Measurements from ENCODE around the gene BTBD3. TPM values are rescaled to one million over a fixed set of nuclear protein-coding genes. Genes with fewer than 3 reads are reported as not detected.

The BTBD3 gene
- polyA plus RNA-seq, 4 donors: 66.5 to 87.4 (median 77.0) TPM

DNA sequence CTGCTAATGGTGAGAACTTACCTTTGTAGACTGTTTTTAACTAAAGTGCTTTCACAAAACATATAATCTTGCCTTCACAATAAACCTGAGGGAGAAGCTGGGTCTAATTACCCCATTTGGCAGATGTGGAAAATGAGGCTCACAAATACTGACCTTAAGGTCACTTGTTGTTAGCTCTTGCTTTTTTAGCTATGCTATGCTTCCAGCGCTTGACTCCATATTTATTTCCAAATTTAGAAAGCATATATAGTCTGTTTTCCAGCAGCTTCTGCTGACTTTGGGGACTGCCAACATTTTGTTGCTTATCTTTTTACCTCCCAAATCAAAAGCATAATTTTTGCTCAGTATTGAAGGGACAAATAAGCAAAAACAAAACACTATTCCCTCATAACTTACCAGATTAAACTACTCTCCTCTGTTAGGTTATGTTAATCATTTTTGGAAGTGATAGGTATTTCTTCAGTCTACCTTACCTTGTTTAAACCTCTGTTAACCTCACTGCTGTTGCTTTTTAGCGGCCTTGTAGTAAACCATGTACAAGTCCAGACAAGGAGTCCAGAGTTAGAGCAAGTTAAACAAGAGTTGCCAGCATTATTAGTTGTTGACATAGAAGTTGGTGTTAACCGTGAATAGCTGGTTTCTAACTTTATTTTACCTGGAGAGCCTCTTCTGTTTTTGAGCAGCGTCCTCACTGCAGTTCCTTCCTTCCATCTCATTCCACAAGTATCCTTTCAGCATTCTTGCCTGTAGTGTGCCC is 4.9 kb upstream of the BTBD3 start:
- DNase-seq (ENCODE audit: low read depth in 4 of 4, low spot score in 3 of 4): no peak

DNA sequence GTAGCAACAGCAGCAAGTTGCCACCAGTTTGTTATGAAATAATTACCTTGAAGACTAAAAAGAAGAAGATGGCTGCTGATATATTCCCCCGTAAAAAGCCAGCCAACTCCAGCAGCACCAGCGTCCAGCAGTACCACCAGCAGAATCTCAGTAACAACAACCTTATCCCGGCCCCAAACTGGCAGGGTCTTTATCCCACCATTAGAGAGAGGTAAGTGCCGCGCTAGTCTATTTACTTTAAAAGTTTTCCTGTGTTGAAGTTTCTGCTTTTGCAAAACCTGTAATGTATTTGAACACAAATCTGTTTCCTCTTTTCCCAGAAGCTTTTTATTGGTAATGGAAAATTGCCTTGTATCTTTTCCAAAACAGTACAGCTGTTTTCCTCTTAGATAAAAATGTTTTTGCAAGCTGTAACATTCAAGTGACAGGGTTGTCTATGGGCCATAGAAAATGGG is 725 bp downstream of the BTBD3 start:
- DNase-seq (ENCODE audit: low read depth in 4 of 4, low spot score in 3 of 4): no peak

DNA sequence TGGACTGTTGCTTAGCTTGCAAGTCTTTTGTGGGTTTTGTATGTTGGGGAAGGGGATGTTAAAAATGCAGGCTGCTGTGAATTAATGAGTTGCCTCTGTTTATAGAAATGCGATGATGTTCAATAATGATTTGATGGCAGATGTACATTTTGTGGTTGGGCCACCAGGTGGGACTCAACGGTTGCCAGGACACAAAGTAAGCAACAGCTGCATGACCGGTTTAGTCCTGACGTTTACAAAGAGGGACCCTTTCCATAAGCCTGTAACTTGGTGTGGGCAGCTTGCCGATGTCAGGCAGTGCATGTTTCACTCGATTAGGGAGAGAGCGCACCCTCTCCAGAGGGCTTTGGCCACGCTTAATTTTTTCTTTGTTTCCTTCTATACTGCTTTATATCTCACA is 1.3 kb downstream of the BTBD3 start:
- peak in 1 of 4 donors; percentile 23 for DNase-seq (ENCODE audit: low read depth in 4 of 4, low spot score in 3 of 4)

DNA sequence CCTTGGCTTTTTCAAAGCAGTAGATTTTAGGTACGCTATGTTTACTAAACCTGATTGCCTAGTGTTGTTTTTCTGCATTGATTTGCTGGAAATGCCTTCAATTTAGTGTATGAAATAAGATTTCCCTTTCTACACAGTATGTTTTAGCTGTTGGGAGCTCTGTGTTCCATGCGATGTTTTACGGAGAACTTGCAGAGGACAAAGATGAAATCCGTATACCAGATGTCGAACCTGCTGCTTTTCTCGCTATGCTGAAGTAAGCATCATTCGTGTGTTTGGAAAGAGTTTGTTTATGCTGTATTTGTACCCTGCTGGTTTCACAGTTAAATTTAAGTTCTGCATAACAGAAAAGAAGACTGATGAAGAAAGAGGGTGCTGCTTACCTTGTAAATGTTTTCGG is 1.9 kb downstream of the BTBD3 start:
- no peak for DNase-seq (ENCODE audit: low read depth in 4 of 4, low spot score in 3 of 4)

DNA sequence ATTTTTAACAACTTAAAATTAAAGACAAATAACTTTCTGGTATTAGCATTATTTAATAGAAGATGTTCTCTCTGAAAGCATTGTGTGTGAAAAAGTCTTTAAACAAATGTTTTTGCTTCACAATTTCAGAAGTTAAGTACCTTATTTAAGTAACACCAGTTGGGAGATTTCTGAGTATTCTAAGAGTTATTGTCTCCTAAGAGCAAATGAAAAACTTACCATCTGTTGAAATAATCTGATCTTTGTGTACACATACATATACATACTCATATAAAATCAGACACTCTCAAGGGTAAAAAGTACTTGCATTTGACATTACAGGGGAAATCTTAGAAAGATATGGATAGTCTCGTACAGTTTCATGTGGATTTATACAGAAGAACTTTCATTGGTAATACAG is 2.4 kb downstream of the BTBD3 start:
- DNase-seq (ENCODE audit: low read depth in 4 of 4, low spot score in 3 of 4): no peak

DNA sequence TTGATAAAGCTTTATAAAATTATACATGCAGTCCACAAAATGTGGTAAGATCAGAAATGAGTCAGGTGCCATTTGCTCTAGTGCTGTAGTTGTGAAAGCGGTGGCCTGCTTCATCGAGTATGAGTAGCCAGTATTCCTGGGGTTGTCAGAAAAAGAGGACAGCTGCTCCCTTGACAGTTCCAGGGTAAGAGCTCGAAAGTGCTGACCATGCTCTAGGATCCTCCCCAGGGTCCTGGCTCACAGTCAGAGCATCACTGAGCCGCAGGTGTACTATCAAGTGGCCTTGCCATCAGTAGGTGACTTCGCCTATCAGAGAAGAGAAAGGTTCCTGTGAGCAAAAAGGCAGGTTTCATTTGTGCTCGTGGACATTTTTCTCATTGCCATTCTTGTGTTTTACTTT is 3.6 kb downstream of the BTBD3 start:
- no peak for DNase-seq (ENCODE audit: low read depth in 4 of 4, low spot score in 3 of 4)

DNA sequence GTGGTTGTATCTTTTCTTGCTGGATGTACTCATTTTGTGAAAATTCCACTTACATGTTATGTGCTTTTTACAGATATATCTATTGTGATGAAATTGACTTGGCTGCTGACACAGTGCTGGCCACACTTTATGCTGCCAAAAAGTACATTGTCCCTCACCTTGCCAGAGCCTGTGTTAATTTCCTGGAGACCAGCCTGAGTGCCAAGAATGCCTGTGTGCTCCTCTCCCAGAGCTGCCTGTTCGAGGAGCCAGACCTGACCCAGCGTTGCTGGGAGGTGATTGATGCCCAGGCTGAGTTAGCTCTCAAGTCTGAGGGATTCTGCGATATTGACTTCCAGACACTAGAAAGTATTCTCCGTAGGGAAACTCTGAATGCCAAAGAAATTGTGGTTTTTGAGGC is 4.9 kb downstream of the BTBD3 start:
- no peak for DNase-seq (ENCODE audit: low read depth in 4 of 4, low spot score in 3 of 4)

DNA sequence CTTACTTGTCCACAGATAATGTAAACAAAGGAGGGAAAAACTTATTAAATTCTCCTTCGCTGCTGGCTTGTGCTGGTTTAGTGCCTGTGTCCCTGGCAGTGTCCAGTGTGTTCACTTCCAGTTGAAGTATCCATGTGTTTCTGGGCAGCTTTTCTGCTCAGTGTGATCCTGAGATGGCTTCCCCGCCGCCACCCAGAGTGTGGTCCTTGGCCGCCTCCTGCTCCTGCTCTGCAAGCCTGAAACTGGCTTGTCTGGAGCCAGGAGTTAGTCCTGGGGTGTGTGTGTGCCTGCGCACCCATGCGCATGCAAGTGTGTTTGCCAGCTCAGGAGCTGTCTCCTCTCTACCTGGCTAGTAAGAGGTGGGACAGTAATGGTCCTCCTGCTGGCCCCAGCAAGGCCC is 7.2 kb downstream of the BTBD3 start:
- DNase-seq (ENCODE audit: low read depth in 4 of 4, low spot score in 3 of 4): no peak

DNA sequence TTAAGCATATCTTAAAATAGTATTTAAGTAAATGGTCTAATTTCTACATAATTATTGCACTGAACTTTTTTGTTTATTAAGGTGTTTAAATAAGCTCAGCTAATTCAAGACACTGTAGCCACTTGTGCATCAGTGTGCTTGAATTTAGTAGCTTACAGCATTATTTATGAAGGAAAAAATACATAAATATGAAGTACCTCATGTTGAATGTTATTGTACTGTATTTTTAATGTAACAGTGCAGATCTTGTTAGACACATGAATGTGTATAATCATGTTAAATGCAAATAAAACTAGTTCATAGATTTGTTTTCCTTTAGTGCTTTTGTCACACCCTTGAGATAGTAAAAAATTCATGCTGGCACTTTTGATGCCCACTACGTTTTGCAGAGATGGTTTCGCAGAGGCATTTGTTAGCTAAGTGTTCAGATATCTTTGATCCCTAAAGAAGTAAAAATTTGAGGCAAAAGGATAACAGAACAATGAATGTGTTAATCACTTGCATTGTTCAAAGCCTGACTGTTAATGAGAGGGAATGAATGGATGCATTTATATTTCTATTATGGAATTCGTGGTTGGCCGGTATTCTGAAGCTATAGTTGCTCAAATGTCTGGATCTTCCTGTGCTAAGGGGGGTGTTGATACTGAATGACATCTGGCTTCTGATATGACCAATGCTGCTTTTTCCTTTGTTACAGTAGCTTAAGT is 8.8 kb downstream of the BTBD3 start:
- no peak for DNase-seq (ENCODE audit: low read depth in 4 of 4, low spot score in 3 of 4)

DNA sequence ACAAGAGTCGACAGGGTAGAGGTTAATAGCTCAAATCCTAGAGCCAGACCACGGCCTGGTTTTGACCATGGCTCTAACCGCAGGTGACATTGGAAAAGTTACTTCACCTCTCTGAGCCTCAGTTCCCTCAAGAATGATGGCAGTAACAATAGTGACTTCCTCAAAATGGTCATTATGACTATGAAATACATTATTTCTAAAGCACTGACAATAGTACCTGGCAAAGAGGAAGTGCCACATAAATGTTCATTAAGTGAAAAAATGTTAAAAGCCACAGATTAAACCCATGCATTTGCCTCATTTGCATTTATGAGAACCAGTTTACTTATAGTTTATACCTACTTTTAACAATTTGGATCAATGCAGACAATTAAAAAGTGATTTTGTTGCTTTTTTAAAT is 12.3 kb downstream of the BTBD3 start:
- DNase-seq (ENCODE audit: low read depth in 4 of 4, low spot score in 3 of 4): no peak

DNA sequence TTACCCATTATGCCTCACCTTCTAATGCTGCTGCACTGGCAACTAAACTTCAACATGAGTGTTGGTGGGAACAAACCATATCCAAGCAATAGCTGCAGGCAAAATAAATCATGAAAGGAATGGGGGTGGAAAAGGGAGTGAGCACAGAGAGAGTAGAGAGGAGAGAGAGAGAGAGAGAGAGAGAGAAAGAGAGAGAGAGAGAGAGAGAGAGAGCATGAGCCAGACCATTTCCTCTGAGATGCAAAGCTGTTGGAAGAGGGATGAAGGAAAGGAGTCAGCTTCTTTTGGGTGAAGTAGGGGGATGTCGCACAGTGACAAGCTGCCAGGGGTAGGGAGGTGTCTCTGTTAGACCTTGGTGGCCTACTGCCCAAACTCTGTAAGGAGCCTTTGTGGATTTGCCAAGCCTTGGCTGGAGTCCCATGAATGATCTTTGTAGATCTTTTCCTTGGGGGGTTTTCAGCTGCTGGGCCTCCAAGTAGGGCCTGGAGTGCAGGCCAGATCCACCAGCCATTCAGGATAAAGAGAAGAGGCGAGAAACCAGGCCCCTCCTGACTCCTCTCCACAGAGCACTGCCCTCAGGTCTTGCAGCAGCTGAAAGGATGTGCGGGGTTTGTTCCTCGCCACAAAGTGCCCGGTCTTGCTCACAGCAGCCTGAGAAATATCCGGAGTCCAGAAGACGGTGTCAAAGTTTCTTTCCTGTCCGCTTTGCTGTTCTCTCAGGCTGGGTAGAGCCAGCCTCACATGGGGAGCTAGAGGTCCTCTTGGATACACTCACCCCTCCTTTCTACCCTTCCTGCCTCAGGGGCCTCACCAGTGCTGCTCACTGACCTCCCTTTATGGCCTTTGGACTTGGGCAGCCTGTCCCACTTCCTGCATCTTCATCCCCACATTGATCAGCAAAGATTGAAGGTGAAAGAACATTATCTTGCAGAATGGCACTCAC is 17.8 kb downstream of the BTBD3 start:
- DNase-seq (ENCODE audit: low read depth in 4 of 4, low spot score in 3 of 4): no peak

DNA sequence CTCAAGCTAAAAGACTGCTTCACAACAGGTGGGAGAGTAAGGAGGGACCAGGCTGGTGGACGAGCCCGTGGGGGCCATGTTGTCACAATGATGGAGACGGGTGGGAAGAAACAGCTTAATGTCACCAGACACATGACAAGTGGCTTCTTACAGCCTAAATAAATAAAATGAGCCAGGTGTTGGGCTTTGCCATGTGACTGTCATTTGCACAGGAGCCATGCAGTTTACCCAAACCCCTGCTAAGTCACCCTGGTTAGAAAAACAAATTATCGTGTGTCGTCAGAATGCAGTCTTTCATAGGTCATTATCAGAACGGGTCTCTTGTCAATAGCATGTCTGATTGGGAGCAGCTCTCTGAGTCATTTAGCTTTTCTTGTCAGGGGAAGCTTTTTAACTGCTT is 18.5 kb downstream of the BTBD3 start:
- DNase-seq (ENCODE audit: low read depth in 4 of 4, low spot score in 3 of 4): no peak

DNA sequence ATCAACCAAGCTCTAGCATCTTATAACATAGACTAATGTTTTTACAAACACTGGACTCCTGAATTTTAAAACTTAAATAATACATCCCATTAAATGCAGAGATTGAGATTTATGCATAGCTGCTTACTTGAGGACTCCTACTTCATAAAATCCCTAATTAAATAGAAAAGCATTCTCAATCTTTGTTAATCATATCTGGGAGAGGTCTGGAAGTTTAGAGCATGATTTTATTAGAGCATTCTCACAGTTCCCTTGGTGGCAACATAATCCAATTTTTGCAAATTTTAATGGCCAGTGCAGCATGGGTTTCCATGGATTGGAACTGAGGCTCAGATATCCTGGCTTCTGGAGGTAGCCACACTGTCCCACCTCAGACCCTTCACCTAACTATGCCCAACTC is 19.5 kb downstream of the BTBD3 start:
- DNase-seq (ENCODE audit: low read depth in 4 of 4, low spot score in 3 of 4): no peak

DNA sequence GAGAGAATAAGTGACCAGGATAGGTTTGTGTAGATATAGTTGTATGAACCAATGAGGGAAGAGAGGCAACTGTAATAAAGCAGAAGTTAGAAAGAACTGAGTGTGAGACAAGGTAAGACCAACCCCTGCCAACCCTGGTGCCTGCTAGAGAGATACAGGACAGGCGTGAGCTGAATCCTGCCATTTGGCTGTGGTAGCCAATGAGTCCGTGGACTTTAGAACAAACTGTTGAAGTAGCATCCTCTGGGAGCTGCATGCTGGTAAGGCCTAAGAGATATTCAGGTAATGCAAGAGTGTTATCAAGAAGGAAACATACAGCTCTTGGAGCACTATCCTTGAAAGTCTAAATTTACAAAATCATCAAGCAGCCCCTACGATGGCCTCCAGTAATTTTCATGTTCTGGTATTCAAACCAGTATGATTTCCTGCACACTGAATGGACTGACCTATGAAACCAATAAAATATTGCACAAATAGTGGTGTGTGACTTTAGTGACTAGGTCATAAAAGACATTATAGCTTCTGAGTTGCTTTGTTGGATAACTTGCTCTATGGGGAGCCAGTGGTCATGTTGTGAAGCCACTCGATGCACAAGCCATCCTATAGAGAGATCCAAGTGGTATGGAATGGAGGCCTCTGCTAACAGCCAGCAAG is 24.0 kb downstream of the BTBD3 start:
- no peak for DNase-seq (ENCODE audit: low read depth in 4 of 4, low spot score in 3 of 4)

DNA sequence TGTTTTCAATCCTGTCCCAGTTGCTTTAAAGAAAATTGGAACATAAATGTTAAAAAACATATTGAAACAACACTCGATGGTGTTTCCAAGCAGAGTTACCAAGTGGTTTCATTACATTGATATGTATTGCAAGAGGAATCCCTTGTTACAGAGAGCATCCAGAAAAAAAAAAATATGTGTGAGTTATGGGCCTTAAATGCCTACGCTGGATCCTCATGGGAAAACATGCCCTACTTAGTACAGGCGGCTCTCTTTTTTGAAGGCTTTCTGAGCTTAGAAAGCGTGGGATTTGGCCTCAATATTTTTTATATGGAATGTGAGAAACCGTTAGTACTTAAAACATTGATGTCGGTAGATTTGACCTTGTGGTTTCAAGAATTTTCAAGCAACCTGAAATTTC is 26.1 kb downstream of the BTBD3 start:
- DNase-seq (ENCODE audit: low read depth in 4 of 4, low spot score in 3 of 4): no peak

DNA sequence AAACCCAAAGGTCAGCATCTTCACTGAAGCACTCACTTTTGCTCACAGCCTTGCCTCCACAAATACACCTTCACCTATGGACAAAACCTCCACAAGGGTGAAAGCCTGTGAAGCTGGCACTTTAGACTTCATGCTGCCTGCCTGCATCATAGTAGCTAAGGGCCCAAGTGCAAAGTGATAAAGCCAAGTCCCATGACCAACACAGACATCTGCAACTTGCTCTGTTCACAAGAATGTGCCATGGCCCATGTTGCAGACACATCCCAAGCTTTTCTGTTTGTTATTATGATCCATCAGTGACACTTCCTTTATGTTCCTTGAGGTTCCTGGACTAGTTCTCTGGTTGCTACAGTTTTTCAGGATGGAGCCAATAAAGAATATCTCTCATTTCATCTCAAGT is 31.1 kb downstream of the BTBD3 start:
- no peak for DNase-seq (ENCODE audit: low read depth in 4 of 4, low spot score in 3 of 4)

DNA sequence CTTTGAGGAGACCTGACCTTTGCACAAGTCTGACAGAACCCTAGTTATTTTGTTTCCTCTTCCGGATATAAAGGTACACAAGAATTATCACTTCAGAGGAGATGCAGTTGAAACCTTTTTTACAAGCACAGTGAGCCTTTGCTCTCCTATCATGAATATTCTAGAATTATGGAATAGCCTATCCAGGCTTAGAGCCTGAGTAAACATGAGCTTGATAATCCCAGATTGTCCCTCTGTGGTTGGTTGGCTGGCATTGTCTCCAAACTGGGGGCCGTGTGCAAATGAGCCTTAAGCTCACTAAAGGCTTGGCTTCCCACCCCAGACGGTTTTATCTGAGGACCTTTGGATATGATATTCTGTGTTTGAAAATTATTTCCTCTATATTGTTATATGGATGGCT is 32.0 kb downstream of the BTBD3 start:
- no peak for DNase-seq (ENCODE audit: low read depth in 4 of 4, low spot score in 3 of 4)

DNA sequence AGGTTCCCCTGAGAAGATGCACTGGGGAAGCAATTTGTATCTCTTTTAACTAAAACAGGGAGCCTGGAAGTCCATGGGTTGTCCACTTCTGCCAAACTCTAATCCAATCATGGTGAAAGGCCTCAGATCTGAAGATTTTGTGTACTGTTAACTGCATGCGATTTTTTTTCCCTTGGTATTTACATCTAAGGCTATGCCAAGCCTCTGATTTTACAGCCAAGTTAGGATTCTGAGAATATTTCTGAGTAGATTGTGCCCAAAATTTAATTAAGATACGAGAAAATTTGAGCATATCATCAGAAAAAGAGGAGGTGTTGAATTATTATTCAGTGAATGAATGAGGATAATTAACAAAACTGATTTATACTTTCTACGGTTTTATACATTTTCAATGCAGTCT is 34.0 kb downstream of the BTBD3 start:
- DNase-seq (ENCODE audit: low read depth in 4 of 4, low spot score in 3 of 4): no peak

DNA sequence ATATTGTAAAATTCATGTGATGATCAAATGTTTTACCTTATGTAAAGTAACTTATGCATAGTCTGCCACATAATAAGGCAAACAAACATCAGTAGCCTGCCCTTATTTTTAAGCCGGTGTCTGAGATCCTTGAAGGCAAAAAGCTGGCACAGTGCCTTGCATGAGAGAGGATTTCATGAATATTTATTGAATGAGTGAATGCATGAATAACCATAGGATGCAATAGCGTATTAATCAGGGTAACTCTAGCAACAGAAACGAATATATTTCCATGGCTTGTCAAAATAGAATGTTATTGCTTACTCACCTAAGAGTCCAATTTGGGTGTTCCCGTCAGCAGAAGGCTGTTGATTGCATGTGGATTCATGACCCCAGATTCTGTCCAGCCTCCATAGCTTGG is 34.9 kb downstream of the BTBD3 start:
- no peak for DNase-seq (ENCODE audit: low read depth in 4 of 4, low spot score in 3 of 4)

DNA sequence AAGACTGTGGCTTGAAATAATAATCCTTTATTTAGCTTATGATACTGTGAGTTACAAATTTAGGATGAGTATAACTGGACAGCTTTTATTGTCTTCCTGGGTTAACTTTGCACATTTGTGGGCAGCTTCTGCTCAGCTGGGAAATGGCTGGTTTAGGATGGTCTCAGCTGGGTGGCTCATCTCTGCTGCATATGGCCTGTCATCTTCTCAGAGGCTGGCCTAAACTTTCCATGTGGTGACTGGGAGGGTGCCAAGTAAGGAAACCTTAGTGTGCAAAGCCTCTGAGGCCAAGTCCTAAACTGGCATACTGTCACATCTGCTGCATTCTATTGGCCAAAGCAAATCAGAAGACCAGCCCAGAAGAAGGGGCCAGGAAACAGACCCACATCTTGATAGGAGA is 40.2 kb downstream of the BTBD3 start:
- DNase-seq (ENCODE audit: low read depth in 4 of 4, low spot score in 3 of 4): no peak

DNA sequence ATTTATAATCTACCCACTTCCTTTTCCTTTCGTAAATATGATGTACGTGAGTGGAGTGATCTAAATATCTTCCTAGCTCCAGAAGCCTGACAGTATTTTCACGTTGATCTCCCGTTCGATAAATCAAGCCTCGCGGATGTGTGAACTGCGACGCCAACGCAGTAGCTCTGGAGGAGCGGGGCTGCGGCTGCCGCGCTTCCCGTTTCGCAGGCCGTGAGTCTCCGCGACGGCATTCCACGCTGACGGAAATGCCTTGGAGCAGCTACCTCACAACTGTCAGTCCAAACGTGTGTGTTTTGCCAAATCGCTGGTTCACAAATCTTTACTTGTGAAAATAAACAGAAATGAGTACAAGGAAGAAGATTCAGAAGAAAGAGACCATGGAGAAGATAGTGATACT is 41.2 kb downstream of the BTBD3 start:
- DNase-seq (ENCODE audit: low read depth in 4 of 4, low spot score in 3 of 4): no peak

All from right renal pelvis (tissue), 4 donors.